ENCODE data around the gene EIF2D. TPM values are rescaled to one million over a fixed set of nuclear protein-coding genes. Genes with fewer than 3 reads are reported as not detected.

EIF2D gene
- total and polyA plus RNA-seq, 2 of the 13 experiments (the other 11 are each of a cell fraction or from before 2014, with no cell fraction given) = 45.1 to 64.9 TPM

- no peak for TF ChIP-seq ZNF616 (CRISPR knock-in tag; IDR thresholded peaks at IDR 0.05; ENCODE audit: low read depth)
- no peak for TF ChIP-seq HMGA1 (CRISPR knock-in tag; conservative IDR thresholded peaks at IDR 0.05)
- TF ChIP-seq SPEN (CRISPR knock-in tag; IDR thresholded peaks at IDR 0.05; ENCODE audit: low read depth) = peak; percentile 99
- peak; percentile 20; the same call in 1 of the 2 replicates for TF ChIP-seq SKIL (CRISPR knock-in tag; IDR thresholded peaks at IDR 0.05; ENCODE audit: borderline replicate concordance)
- no peak for TF ChIP-seq TERF1 (CRISPR knock-in tag; IDR thresholded peaks at IDR 0.05)
- TF ChIP-seq PBX2 (CRISPR knock-in tag; IDR thresholded peaks at IDR 0.05) = no peak
- peak; percentile 93; the same call in 1 of the 2 replicates for TF ChIP-seq MIER3 (CRISPR knock-in tag; IDR thresholded peaks at IDR 0.05; ENCODE audit: borderline replicate concordance)
- no peak for TF ChIP-seq SMARCC2 (IDR thresholded peaks at IDR 0.05)
- no peak for TF ChIP-seq ZNF382 (CRISPR knock-in tag; IDR thresholded peaks at IDR 0.05; ENCODE audit: borderline replicate concordance)
- TF ChIP-seq NKX3-1 (CRISPR knock-in tag; IDR thresholded peaks at IDR 0.05) = peak; percentile 88
- no peak for TF ChIP-seq TEAD2 (CRISPR knock-in tag; IDR thresholded peaks at IDR 0.05)
- TF ChIP-seq THAP8 (CRISPR knock-in tag; IDR thresholded peaks at IDR 0.05; ENCODE audit: borderline replicate concordance) = no peak
- no peak for TF ChIP-seq MLXIP (CRISPR knock-in tag; IDR thresholded peaks at IDR 0.05; ENCODE audit: borderline replicate concordance)
- TF ChIP-seq ATAD3A (CRISPR knock-in tag; IDR thresholded peaks at IDR 0.05) = peak; percentile 90; the same call in 1 of the 2 replicates
- TF ChIP-seq TGIF2 (CRISPR knock-in tag; IDR thresholded peaks at IDR 0.05) = peak; percentile 90
- TF ChIP-seq ZNF33B (CRISPR knock-in tag; IDR thresholded peaks at IDR 0.05) = peak; percentile 97
- peak; percentile 84 for TF ChIP-seq KDM4B (CRISPR knock-in tag; IDR thresholded peaks at IDR 0.05)
- peak; percentile 59; the same call in 1 of the 2 replicates for TF ChIP-seq ZNF749 (CRISPR knock-in tag; IDR thresholded peaks at IDR 0.05; ENCODE audit: borderline replicate concordance)
- 0 out of 2 replicates have a peak, but pooled peaks have one; percentile 21 for TF ChIP-seq ZNF180 (CRISPR knock-in tag; IDR thresholded peaks at IDR 0.05; ENCODE audit: borderline replicate concordance, low read depth)
- no peak for TF ChIP-seq SRSF1 (optimal IDR thresholded peaks at IDR 0.05; ENCODE audit: low read depth, low read length)
- peak; percentile 93 for TF ChIP-seq THAP11 (CRISPR knock-in tag; IDR thresholded peaks at IDR 0.05)
- TF ChIP-seq NFIC (IDR thresholded peaks at IDR 0.05; ENCODE audit: low read length) = peak; percentile 49; the same call in 1 of the 2 replicates
- peak; percentile 90 for TF ChIP-seq MED1 (CRISPR knock-in tag; IDR thresholded peaks at IDR 0.05)
Measured at GRCh38 chr1:206612129-206612876, at the start of gene EIF2D (continued).
